H1 (cell line): ENCODE measurements around the gene FAM193A. TPM values are rescaled to one million over a fixed set of nuclear protein-coding genes. Genes with fewer than 3 reads are reported as not detected.

Experiments
- ASH2L ChIP-seq: fragments of 200-600, 300-600 bp; sonication (generic); IDR thresholded peaks from one replicate; pipeline ENCODE4 v1.7.1; 2017; ENCODE audit warnings: low read length
- GTF2F1 ChIP-seq: IDR thresholded peaks from 2 replicates; pipeline ENCODE4 v1.6.1; 2012; ENCODE audit warnings: low read depth, low read length, improper control_type of control experiment, borderline replicate concordance
- JUND ChIP-seq: IDR thresholded peaks from 2 replicates; pipeline ENCODE4 v1.6.1; 2011; ENCODE audit warnings: mild to moderate bottlenecking, improper control_type of control experiment, low read length
- KDM1A ChIP-seq: fragments of 200-600, 300-600 bp; sonication (generic); IDR thresholded peaks from 2 replicates; pipeline ENCODE4 v1.7.1; 2016; ENCODE audit warnings: mild to moderate bottlenecking, low read length, borderline replicate concordance
- RFX5 ChIP-seq: IDR thresholded peaks from 2 replicates; pipeline ENCODE4 v1.6.1; 2011; ENCODE audit warnings: low read depth, low read length, improper control_type of control experiment, borderline replicate concordance
- SP4 ChIP-seq: IDR thresholded peaks from 2 replicates; pipeline ENCODE4 v1.6.1; 2012; ENCODE audit warnings: low read length, inconsistent platforms
- TCF12 ChIP-seq: IDR thresholded peaks from 2 replicates; pipeline ENCODE4 v1.6.1; 2011; ENCODE audit warnings: low read depth, mild to moderate bottlenecking, low read length
- polyA plus RNA-seq, 7 experiments: library from polyadenylated mRNA; depleted of rRNA in 3 of 7; stranded (reverse) in 5 of 7; unstranded in 2 of 7; fragments of >200 nt in 5 of 7; fragments of 200-250 nt in 2 of 7; gene quantifications; 1 replicate in 5 of 7; 2 replicates in 1 of 7; 4 replicates in 1 of 7; pipeline versions ENCODE4 v1.2.1 to v1.2.3, GENCODE V29; 2011 to 2013; ENCODE audit warnings: missing spikeins in 2 of 7, mixed read lengths in 2 of 7
- total RNA-seq: library from RNA; stranded (reverse); fragmentation: NEBNext Ultra II Directional; extraction: Animal tissue kit (Norgen Biotek cat#: 25700); gene quantifications from 2 replicates; pipeline ENCODE4 v1.2.1, GENCODE V29; 2021

The FAM193A gene
- total and polyA plus RNA-seq, 2 of the 8 experiments (the other 6 are each of a cell fraction or from before 2014, with no cell fraction given): 8.7 to 26.2 TPM

DNA sequence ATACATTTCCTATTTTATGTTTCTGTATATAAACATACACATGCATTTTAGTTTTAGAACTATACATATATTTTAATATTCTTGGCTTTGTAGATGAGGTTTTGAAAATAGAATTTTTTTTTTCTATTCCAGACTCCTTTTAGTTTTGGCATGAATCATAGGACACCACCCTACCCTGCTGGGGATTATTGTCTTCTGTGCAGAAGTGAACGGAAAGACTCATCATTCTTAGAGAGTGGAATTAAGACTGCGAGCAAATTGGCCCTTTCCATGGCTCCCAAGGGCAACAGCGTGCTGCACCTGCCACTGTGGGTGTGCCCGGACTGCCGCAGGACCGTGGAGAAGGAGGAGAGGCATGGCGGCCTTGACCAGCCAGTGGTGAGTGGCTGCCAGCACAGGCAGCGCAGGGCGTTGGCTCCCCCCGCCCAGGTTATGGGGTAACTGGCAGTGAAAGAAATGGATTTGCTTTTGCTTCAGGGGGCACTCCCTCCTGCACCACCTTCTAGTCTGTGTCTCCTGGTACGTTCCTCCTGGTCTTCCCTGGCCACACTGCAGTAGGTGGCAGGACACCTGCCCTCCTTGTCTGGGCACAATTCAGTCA lies 59.6 kb downstream of the FAM193A start (continued):
- TF ChIP-seq ASH2L (no peak), TCF12 (no peak), KDM1A (no peak), GTF2F1 (no peak), JUND (no peak), SP4 (no peak), RFX5 (no peak)
